AG04450 (cell line): ENCODE data around the gene WFDC2. TPM values are rescaled to one million over a fixed set of nuclear protein-coding genes. Genes with fewer than 3 reads are reported as not detected.
A peak's percentile ranks its signal among the peaks of the same experiment; 100 is the strongest.

Source experiments
- CTCF ChIA-PET: fragments of 300-600, 350-600 bp; formaldehyde crosslinking; extraction: SDS; loops from one replicate; lab custom pipeline; 2022; ENCODE audit warnings: antibody characterized with exemption, inconsistent platforms; lab: Charles Lee
- POLR2A ChIA-PET: fragments of 350-600 bp; formaldehyde crosslinking; extraction: SDS; loops from one replicate; lab custom pipeline; 2021; ENCODE audit warnings: antibody characterized with exemption, inconsistent platforms; lab: Yijun Ruan, JAX
- DNase-seq: peaks from one replicate; pipeline ENCODE4 v3.0.0-alpha.2; 2011; ENCODE audit warnings: low read depth, low spot score
- H3K27ac ChIP-seq: one replicate; pipeline ENCODE4 v1.5.1; 2012; ENCODE audit warnings: low read depth, low read length, control low read depth
- H3K27me3 ChIP-seq: one replicate; pipeline ENCODE4 v1.6.0; 2012; ENCODE audit warnings: low read length; ENCODE audit not compliant: control insufficient read depth, insufficient read depth
- H3K4me3 ChIP-seq: 2 replicates; pipeline ENCODE4 v1.5.1; 2011; ENCODE audit warnings: mild to moderate bottlenecking, low read depth, low read length, control low read depth
- H3K9me3 ChIP-seq: 2 replicates; pipeline ENCODE4 v1.5.1; 2012; ENCODE audit warnings: low read length; ENCODE audit not compliant: control insufficient read depth, insufficient read depth
- polyA plus RNA-seq: library from polyadenylated mRNA; depleted of rRNA; stranded (reverse); fragments of >200 nt; gene quantifications from 2 replicates; pipeline ENCODE4 v1.2.3, GENCODE V29; 2011
- TF ChIP-seq, protein P1 (sequence below): IDR thresholded peaks from 2 replicates; pipeline ENCODE4 v1.5.1; 2011; ENCODE audit warnings: low read depth, low read length, control low read depth, inconsistent platforms

WFDC2 gene
- polyA plus RNA-seq, 1 experiment: not detected

DNA sequence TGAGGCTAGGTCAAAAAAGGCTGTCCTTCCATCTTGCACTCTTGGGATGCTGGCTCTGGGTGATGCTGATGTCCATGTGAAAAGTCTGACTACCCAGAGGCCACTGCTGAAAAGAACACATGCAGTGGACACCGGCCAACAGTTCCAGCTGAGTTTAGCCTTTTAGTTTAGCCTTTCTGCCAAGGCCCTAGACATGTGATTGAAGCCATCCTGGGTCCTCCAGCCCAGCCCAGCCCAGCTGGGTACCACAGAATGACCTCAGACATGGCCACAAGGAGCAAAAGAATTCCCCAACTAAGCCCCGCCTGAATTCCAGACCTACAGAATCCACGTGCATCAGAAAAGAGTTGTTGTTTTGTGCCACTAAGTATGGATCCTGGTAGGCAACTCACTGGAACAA lies 36.2 kb upstream of the WFDC2 start:
- TF ChIP-seq, protein P1, sequence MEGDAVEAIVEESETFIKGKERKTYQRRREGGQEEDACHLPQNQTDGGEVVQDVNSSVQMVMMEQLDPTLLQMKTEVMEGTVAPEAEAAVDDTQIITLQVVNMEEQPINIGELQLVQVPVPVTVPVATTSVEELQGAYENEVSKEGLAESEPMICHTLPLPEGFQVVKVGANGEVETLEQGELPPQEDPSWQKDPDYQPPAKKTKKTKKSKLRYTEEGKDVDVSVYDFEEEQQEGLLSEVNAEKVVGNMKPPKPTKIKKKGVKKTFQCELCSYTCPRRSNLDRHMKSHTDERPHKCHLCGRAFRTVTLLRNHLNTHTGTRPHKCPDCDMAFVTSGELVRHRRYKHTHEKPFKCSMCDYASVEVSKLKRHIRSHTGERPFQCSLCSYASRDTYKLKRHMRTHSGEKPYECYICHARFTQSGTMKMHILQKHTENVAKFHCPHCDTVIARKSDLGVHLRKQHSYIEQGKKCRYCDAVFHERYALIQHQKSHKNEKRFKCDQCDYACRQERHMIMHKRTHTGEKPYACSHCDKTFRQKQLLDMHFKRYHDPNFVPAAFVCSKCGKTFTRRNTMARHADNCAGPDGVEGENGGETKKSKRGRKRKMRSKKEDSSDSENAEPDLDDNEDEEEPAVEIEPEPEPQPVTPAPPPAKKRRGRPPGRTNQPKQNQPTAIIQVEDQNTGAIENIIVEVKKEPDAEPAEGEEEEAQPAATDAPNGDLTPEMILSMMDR: no peak
- Histone ChIP-seq H3K4me3 (no peak overlapping the region), H3K27ac (peak overlapping the region; percentile 69), H3K27me3 (no peaks in the 10 kb centered on the region), H3K9me3 (no peaks in the 10 kb centered on the region)
- ChIA-PET CTCF (interaction anchor here (2.4 to 10.1 kb wide), 3 partner anchors 60 to 338 kb away, joined by 7 to 194 read pairs (median 88); partner anchors contain the start of gene SYS1), POLR2A (interaction anchor here (0.9 to 1.2 kb wide), 2 partner anchors 89 to 346 kb away, joined by 4 read pairs; no protein-coding TSS in a partner anchor)
- DNase-seq: peak; percentile 80

DNA sequence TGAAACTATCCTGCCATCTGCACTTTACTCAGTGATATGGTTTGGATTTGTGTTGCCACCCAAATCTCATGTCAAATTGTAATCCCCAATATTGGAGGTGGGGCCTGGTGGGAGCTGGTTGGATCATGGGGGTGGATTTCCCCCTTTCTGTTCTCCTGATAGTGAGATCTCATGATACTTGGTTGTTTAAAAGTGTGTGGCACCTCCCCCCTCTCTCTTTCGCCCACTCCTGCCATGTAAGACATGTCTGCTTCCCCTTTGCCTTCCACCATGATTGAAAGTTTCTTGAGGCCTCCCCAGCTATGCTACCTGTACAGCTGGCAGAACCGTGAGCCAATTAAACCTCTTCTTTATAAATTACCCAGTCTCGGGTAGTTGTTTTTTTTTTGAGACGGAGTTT lies 35.6 kb upstream of the WFDC2 start:
- TF ChIP-seq, protein P1: no peak
- H3K4me3 ChIP-seq: no peak overlapping the region
- POLR2A ChIA-PET: interaction anchor here (0.7 to 0.9 kb wide), 2 partner anchors 345 to 1616 kb away, joined by 4 read pairs; no protein-coding TSS in a partner anchor
- no peak for DNase-seq
- CTCF ChIA-PET: interaction anchor here (0.7 to 10.1 kb wide), 5 partner anchors 61 to 337 kb away, joined by 3 to 194 read pairs (median 88); partner anchors contain the start of gene SYS1
- no peaks in the 10 kb centered on the region for H3K9me3 ChIP-seq
- no peaks in the 10 kb centered on the region for H3K27me3 ChIP-seq
- no peak overlapping the region for H3K27ac ChIP-seq

DNA sequence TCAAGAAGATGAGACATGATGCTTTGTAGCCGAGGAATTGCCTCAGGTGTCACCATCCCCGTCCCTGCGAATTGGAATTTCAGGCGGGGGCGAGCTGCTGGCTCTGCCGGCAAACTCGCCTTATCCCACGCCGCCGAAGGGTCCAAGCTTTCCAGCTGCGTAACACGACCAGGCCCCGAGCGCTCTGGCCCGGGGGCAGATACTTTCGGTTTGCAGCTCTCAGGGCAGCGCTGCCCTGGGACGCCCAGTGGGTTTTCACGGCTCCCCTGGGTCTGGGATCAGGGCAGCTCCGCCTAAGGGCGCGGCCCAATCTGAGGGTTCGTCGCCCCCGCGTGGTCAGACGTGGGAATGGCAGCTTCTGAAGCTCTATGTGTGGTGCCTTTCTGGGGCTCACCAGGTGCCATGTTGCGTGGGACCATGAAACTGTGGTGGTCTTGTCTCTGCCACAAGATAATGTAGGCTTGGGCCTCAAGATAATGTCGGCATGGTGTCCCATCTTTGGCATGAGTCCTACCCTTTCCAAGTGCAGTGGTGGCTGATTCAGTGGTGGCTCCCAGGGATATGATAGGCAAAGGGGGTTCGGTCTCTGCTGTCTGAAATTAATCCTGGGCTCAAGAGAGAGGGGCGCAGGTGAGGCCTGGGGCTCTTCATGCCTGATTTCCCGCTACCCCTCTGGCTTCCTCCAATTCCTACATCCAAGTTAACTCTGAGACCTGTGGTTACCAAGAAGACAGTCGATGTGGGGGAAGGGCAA lies 32.6 kb upstream of the WFDC2 start:
- ChIA-PET POLR2A (interaction anchor here (0.6 to 1.6 kb wide), 9 partner anchors 21 to 120 kb away, joined by 3 to 21 read pairs (median 3); partner anchors contain the start of genes PIGT and SYS1), CTCF (interaction anchor here (0.6 to 10.1 kb wide), 50 partner anchors 9 to 398 kb away, joined by 3 to 194 read pairs (median 6); partner anchors contain the start of genes DBNDD2, MATN4, PIGT and SYS1)
- Histone ChIP-seq H3K4me3 (peak overlapping the region; percentile 60), H3K27ac (no peak overlapping the region), H3K27me3 (peaks cover 7% of the 10 kb centered on the region), H3K9me3 (no peaks in the 10 kb centered on the region)
- TF ChIP-seq, protein P1: peak; percentile 98
- DNase-seq: peak; percentile 62

DNA sequence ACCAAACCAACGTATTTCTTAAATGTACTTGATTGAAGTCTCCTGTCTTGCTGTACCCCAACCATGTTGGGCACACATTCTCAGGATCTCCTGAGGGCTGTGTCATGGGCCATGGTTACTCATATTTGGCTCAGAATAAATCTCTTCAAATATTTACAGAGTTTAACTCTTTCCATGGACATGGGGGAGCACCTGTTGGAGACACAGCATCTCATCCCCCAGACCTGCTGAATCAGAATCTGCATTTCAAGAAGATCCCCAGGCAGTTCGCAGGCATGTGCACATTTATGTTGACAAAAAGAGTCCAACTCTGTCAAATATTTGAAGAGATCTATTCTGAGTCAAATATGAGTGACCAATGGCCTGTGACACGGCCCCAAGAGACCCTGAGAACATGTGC lies 29.1 kb upstream of the WFDC2 start:
- Histone ChIP-seq H3K27me3 (peaks cover 19% of the 10 kb centered on the region), H3K27ac (no peak overlapping the region), H3K9me3 (no peaks in the 10 kb centered on the region), H3K4me3 (no peak overlapping the region)
- ChIA-PET CTCF (interaction anchor here (0.6 to 10.1 kb wide), 7 partner anchors 9 to 503 kb away, joined by 3 to 194 read pairs (median 9); partner anchors contain the start of gene SYS1), POLR2A (no interaction called here)
- TF ChIP-seq, protein P1: no peak
- no peak for DNase-seq
